ENCODE results near the gene LCN12. TPM values are rescaled to one million over a fixed set of nuclear protein-coding genes. Genes with fewer than 3 reads are reported as not detected.

Gene LCN12
- 0.55 TPM in 1 of 2 replicates, not detected in the other for total RNA-seq (2014; rRNA removed)
- Bru-seq, nascent RNA, result percentile 42 among the genes with signal in this experiment
- BruChase-seq, experiment 1, labeled RNA remaining after a 6-hour chase, result percentile 44 among the genes with signal in this experiment
- BruChase-seq, experiment 2, labeled RNA remaining after a 2-hour chase, result percentile 35 among the genes with signal in this experiment
- long read RNA-seq, partial matches to known transcripts, result 1 of 1 reads
- long read RNA-seq, other reads (novel, unspliced or antisense), result 0 of 1 reads

- BruUV-seq (replicated peaks), result no TSS peak
- no peak for ATAC-seq
- no peaks in the 10 kb centered on the region for H4K20me1 ChIP-seq (ENCODE audit: low read length)
- ChIA-PET CTCF (no interaction called here), POLR2A (ENCODE audit: unreplicated experiment) (no interaction called here)
- H3K36me3 ChIP-seq (ENCODE audit: low read depth, low read length), result no peaks in the 10 kb centered on the region
- no peak for DNase-seq
- no peak within 1 kb of the TSS for H3K9ac ChIP-seq (ENCODE audit: low read length)
- no peaks in the 10 kb centered on the region for H3K9me2 ChIP-seq (replicated peaks; ENCODE audit: low read length)
- H3K4me1 ChIP-seq (ENCODE audit: insufficient read depth, low read length), result peaks cover 16% of the 10 kb centered on the region
- no peak within 1 kb of the TSS for H3K4me2 ChIP-seq (ENCODE audit: low read length)
- H3K27ac ChIP-seq (ENCODE audit: low read length), result no peak within 1 kb of the TSS
- no peak within 1 kb of the TSS for H3K4me3 ChIP-seq (ENCODE audit: low read length)
- intact Hi-C loops (cut with micrococcal nuclease), result loop anchor here (2.0 kb wide), 1 partner anchor 41 kb away; the partner anchor contains the start of gene PAXX
- no peaks in the 10 kb centered on the region for H3K79me2 ChIP-seq (ENCODE audit: low read length)
- no peaks in the 10 kb centered on the region for H3K9me3 ChIP-seq (ENCODE audit: low read length)
- TF ChIP-seq CTCF (conservative IDR thresholded peaks at IDR 0.05; ENCODE audit: low read depth, low read length) (no peak), EZH2 (IDR thresholded peaks at IDR 0.05; ENCODE audit: low read length, unreplicated experiment) (no peak)
- no peaks in the 10 kb centered on the region for H3F3A ChIP-seq (ENCODE audit: low read length, unreplicated experiment)
- H3K27me3 ChIP-seq (ENCODE audit: low read length), result no peaks in the 10 kb centered on the region
- no peak within 1 kb of the TSS for H2AFZ ChIP-seq (ENCODE audit: low read length)
Measured at GRCh38 chr9:136951541-136952320, at the start of gene LCN12. LCN12 (plus strand) TSS chr9:136952273; CDS start chr9:136952328, 55 bp downstream.

- TF ChIP-seq EZH2phosphoT487 (IDR thresholded peaks at IDR 0.05; ENCODE audit: borderline replicate concordance, low read length) (no peak), CTCF (conservative IDR thresholded peaks at IDR 0.05; ENCODE audit: low read depth, low read length) (no peak), EZH2 (IDR thresholded peaks at IDR 0.05; ENCODE audit: low read length, unreplicated experiment) (no peak)
- H3F3A ChIP-seq (ENCODE audit: low read length, unreplicated experiment), result peaks cover 4% of the 10 kb centered on the region
- peak overlapping the region; percentile 99 for H3K27ac ChIP-seq (ENCODE audit: low read length)
- no peak for ATAC-seq
- 0 out of 2 replicates have a peak, but pooled peaks cover 6% of the 10 kb centered on the region for H3K79me2 ChIP-seq (ENCODE audit: low read length)
- intact Hi-C loops (cut with micrococcal nuclease), result loop anchor here (5.0 kb wide), 1 partner anchor 124 kb away; the partner anchor contains the start of gene ABCA2
- no peak overlapping the region for H3K9ac ChIP-seq (ENCODE audit: low read length)
- H3K4me1 ChIP-seq (ENCODE audit: insufficient read depth, low read length), result peaks cover 31% of the 10 kb centered on the region
- H3K9me2 ChIP-seq (replicated peaks; ENCODE audit: low read length), result no peaks in the 10 kb centered on the region
- H3K4me3 ChIP-seq (ENCODE audit: low read length), result no peak overlapping the region
- H3K36me3 ChIP-seq (ENCODE audit: low read depth, low read length), result peaks cover 5% of the 10 kb centered on the region; the same call in 1 of the 2 replicates
- no peak overlapping the region for H2AFZ ChIP-seq (ENCODE audit: low read length)
- BruUV-seq (replicated peaks), result no TSS peak
- no peaks in the 10 kb centered on the region for H3K27me3 ChIP-seq (ENCODE audit: low read length)
- CTCF ChIA-PET, result no interaction called here
- H4K20me1 ChIP-seq (ENCODE audit: low read length), result no peaks in the 10 kb centered on the region
- POLR2A ChIA-PET (ENCODE audit: unreplicated experiment), result no interaction called here
- H3K9me3 ChIP-seq (ENCODE audit: low read length), result no peaks in the 10 kb centered on the region
- no peak for DNase-seq
- no peak overlapping the region for H3K4me2 ChIP-seq (ENCODE audit: low read length)
Measured at GRCh38 chr9:136903041-136903554, 49.0 kb upstream of the LCN12 start.

All from PC-3 (cell line).